Measurements from ENCODE around the gene B4GALT7.

DNA sequence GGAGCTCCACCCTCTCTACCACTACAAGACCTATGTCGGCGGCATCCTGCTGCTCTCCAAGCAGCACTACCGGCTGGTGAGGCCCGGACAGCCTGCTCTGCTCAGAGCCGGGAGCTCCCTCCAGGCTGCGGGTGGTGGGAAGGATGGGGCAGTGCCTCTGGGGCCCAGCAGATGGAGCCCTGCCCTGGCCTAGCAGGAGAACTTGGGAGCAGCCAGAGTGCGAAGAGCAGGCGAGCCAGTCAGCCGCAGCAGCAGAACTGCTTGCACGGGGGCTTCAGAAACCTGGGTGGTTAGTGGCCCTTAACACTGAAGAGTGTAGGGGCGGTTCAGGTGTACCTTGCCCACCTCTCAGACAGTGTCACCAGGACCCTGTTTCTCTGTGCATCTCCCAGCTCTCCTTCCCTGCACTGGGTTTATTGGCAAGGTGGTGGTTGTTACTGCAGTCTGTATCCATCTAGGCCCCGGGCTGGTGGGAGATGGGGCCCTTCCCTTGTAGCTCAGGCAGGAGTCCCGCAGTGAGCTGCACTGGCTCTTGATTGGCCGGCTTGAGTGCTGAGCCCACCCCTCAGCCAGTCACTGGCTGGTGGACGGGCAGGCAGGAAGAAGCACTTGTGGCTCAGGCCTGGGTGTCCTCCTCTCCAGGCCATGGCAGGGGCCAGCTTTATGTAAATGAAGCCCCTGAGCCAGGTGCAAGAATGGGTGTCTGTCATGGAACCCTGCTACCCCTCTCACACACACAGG is 7.7 kb downstream of the B4GALT7 start:
- TF ChIP-seq, protein P1, sequence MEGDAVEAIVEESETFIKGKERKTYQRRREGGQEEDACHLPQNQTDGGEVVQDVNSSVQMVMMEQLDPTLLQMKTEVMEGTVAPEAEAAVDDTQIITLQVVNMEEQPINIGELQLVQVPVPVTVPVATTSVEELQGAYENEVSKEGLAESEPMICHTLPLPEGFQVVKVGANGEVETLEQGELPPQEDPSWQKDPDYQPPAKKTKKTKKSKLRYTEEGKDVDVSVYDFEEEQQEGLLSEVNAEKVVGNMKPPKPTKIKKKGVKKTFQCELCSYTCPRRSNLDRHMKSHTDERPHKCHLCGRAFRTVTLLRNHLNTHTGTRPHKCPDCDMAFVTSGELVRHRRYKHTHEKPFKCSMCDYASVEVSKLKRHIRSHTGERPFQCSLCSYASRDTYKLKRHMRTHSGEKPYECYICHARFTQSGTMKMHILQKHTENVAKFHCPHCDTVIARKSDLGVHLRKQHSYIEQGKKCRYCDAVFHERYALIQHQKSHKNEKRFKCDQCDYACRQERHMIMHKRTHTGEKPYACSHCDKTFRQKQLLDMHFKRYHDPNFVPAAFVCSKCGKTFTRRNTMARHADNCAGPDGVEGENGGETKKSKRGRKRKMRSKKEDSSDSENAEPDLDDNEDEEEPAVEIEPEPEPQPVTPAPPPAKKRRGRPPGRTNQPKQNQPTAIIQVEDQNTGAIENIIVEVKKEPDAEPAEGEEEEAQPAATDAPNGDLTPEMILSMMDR (IDR thresholded peaks at IDR 0.05) = peak; percentile 72 to 87 (median 73)
- no peak for TF ChIP-seq POLR2A (IDR thresholded peaks at IDR 0.05)

Measured in tibial nerve (tissue), 3 donors.